GM18951 (cell line): ENCODE measurements around the gene CHIA.

Experiments
- POLR2A ChIP-seq: IDR thresholded peaks from 4 replicates; pipeline ENCODE4 v1.6.1; 2011; ENCODE audit warnings: mild to moderate bottlenecking; ENCODE audit not compliant: insufficient read length, insufficient read depth; ENCODE audit errors: extremely low read depth
- in situ Hi-C: fragments of 300-500 bp; cut with MboI; formaldehyde crosslinking; loops from one replicate; pipeline ENCODE4 v1.12.0; 2022; ENCODE audit warnings: low sequenced_read_pairs, mixed read lengths, inconsistent platforms; ENCODE audit not compliant: unreplicated experiment

Gene CHIA

DNA sequence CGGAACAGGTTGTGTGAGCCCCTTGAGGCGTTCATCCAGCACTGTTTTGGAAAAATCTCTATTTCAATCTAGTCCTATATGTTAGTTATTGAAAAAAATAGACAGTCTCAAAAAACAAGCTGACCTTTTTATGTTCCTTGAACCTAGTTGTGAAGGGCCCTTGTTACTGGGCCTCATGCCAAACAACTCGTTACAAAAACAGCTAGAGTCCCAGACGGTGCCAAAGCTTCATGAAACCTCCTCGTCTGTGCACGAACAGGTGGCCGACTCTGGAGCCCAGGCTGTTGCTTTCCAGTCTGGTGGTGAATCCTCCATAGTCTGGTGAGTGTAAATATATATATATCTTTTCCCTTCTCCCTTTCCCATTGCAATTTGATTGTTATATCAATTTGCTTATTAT is at the start of gene CHIA:
TSS of gene CHIA (plus strand) at position 222 of the 400 bp plus-strand sequence. CDS start 19,617 bp downstream, outside the sequence.
- in situ Hi-C loops = no loop called here

DNA sequence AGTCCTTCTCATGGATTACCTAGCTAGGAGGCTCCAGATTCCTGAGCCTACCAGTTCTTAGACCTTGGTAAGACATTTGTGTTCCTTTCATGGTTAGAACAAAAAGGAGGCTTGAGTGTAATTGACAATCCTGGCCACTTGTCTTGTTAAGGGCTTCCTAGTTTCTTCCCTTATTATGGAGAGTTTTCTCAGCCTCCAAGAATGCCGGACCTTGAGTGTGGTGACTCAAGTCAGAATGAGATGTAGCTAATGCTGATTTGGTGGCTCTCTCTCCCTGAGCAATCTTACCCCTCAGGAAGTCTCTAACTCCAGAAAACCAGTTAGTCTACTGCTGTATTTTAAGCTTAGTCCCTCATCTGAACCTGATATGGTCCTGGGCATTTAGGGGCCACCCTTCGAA is 48.9 kb upstream of the CHIA start:
- in situ Hi-C loops = loop anchor here (25.0 kb wide), 1 partner anchor 521 kb away; the partner anchor contains the start of gene DDX20
- no peak for TF ChIP-seq POLR2A

More for the DNA sequence above, at the start of gene CHIA:
- no peak for TF ChIP-seq POLR2A

DNA sequence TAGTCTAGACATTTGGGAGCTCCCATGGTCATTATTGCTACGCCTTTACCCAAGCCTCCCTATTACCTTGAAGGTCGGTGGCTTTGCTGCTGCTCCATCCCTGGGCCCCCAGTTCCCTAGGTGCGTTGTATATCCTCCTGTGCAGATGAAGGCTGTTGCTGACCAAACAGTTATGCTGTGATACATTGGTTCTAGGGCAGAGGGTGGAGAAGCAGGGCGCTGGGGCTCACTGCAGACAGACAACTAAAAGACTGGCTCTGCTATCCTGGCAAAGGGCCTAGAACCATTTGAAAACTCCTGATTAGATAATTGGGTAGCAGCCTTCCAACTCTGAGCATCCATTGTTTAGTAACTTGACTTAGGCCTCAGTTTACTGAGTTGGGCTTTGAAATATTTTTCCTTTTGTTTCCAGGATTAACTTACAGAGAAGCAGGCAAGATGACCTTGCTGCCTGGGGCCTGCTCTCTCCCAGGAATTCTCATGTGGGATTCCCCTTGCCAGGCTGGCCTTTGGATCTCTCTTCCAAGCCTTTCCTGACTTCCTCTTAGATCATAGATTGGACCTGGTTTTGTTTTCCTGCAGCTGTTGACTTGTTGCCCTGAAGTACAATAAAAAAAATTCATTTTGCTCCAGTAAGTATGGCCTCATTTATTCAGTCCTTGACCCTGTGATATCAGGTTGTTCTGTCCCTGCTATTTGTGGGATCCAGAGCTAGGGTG is 47.7 kb upstream of the CHIA start:
- no peak for TF ChIP-seq POLR2A
- in situ Hi-C loops = loop anchor here (25.0 kb wide), 1 partner anchor 519 kb away; the partner anchor contains the start of gene DDX20

- no peak for TF ChIP-seq POLR2A
- in situ Hi-C loops = loop anchor here (25.0 kb wide), 1 partner anchor 515 kb away; the partner anchor contains the start of gene DDX20
These were observed 43.4 kb upstream of the CHIA start for GRCh38 chr1:111247125-111247838.

- TF ChIP-seq POLR2A = no peak
- in situ Hi-C loops = loop anchor here (25.0 kb wide), 1 partner anchor 512 kb away; the partner anchor contains the start of gene DDX20
These were observed 40.7 kb upstream of the CHIA start for GRCh38 chr1:111249960-111250359.

GRCh38 chr1:111251570-111251969 is 39.1 kb upstream of the CHIA start:
- no peak for TF ChIP-seq POLR2A
- in situ Hi-C loops = no loop called here

DNA sequence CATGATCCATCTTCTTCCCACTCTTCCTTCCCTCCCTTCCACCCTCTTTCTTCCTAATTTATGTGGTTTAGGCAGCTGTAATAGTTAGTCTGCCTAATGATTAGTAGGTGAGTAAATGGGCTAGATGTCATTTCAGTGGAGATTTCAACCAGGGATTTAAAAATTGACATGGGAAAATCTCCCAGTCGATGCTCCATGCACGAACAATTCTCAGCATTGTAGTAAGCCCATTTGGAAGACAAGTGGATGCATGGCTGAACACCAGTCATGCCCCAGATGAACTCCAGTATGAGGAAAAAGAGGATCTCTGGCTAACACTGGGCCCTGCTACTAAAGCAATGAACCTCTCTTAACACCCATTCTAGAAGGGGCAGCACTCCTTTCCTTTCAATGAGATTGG is 37.9 kb upstream of the CHIA start:
- no peak for TF ChIP-seq POLR2A
- in situ Hi-C loops = no loop called here

DNA sequence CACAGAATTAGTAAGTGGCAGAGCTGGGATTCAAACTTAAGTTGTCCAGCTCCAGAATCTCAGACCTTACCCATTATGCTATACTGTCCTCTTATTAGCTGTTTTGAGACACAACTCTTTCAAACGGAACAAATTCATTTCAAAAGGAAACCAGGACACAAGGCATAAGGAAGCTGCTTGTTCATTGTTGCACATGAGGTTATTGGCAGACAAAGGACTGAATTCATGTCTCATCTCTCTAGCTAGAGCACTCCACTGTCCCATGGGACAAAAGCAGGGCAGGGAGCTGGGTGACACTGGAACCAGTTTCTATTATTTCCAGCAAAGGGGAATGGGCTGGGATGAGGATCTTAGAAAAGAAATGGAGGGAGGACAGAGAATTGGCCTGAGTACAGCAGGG is 36.8 kb upstream of the CHIA start:
- no peak for TF ChIP-seq POLR2A

GRCh38 chr1:111256988-111257658 is 33.5 kb upstream of the CHIA start:
- in situ Hi-C loops = no loop called here
- no peak for TF ChIP-seq POLR2A

More for the DNA sequence above, 36.8 kb upstream of the CHIA start:
- in situ Hi-C loops = no loop called here

- no peak for TF ChIP-seq POLR2A
- in situ Hi-C loops = no loop called here
These were observed 22.7 kb upstream of the CHIA start for GRCh38 chr1:111267801-111268508.

- no peak for TF ChIP-seq POLR2A
- in situ Hi-C loops = no loop called here
These were observed 20.7 kb upstream of the CHIA start for GRCh38 chr1:111269825-111270406.

DNA sequence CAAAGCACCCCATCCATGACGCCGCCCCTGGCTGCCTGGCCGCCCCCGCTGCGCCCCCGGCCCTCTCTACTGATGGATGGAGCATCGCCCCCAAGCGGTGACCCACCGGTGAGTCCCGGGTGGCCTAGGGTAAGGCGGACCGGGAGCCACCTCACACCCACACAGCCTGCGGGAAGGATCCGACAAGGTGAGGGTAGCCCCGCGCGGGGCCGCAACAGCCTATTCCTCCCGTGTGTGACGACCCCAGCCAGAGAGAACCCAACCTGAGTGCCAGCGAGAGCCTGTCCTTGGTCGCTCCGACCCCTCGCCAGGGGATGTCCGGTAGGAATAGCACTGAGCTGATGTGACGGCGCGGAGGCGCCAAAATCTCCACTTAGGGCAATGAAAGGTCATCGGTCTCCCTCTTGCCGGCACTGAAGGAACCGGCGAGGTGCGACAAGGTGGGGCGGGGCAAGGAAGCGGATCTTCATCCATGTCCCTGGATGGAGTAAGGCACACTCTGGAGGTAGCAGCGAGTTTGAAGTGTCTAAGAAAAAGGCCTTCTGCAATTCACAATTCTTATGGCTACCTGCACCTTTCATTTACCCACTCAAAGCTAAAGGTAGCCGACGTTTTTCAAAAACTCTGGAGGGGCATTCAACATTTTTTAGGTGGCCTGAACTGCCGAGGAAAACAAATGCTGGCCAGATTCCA is 19.7 kb upstream of the CHIA start:
- no peak for TF ChIP-seq POLR2A
- in situ Hi-C loops = no loop called here
